ENCODE data around the gene CYP4A22. TPM values are rescaled to one million over a fixed set of nuclear protein-coding genes. Genes with fewer than 3 reads are reported as not detected.
"Not testable (repeated sequence)": the region's sequence is repeated elsewhere in the genome, so short reads cannot be mapped to it uniquely, and the experiment has no call there.

Gene CYP4A22
- polyA plus RNA-seq, 3 donors: 0.10 TPM; not detected in 2

DNA sequence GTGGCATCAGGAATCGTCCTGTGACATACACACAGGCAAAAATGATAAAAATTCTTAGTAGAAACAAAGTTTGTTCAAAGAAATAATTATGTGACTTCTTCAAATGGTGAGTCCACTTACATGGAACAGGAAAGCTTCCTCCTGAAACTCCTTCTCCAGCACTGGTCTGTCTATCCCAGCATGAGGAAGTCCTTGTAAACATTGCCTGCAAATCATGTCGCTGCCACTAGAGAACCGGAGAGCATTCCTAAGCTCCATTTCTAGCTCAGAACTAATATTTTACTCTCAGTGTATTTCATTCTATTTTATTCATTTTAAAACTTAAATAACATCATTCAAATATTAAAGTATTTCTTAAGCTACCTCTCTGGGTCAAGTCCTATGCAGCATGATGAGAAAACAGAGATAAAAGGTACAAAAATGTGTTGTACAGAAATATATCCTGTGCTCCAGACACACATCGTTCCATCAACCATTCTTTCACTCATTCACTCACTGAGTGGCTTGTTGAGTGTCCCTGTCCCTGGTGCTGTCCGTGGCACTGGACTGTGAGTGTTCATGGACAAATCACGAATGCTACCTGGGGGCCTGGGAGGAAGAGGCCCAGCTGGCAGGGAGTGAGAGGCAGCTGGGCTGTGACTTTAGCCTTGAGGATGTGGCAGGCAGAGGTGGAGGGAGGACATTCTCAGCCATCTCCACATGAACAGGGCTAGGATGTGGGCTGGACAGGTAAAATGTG lies 10.0 kb downstream of the CYP4A22 start:
- 40 to 55% (median 49%) methylated on average over 6 of the region's 6 CpGs for WGBS, 3 donors
- H3K27ac ChIP-seq (ENCODE audit: low read depth, low read length): no peak overlapping the region

DNA sequence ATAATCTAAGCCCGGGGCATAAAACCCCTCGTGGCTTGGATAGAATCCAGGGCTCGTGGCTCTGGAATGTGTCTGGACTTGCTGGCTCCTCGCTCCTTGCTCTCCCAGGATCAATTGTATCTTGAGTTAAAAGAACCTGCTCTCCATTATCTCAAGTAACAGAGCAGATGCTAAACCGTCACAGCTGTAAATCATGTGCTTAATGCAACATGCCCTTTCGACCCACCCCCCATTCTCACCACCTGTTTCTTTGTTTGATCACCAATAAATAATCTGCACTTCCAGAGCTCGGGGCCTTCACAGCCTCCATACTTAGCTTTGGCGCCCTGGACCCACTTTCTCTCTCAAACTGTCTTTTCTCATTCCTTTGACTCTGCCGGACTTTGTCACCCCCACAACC lies 11.9 kb downstream of the CYP4A22 start:
- not testable (repeated sequence) for H3K27ac ChIP-seq (ENCODE audit: low read depth, low read length)
- 29 to 46% (median 41%) methylated on average over 8 to 9 of the region's 9 CpGs for WGBS, 3 donors

DNA sequence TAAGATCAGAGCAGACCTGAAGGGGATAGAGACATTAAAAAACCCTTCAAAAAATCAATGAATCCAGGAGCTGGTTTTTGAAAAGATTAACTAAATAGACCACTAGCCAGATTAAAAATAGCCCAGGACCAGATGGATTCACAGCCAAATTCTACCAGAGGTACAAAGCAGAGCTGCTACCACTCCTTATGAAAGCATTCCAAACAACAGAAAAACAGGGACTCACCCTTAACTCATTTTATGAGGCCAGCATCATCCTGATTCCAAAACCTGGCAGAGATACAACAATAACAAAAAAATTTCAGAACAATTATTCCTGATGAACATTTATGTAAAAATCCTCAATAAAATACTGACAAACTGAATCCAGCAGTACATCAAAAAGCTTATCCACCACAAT lies 19.2 kb downstream of the CYP4A22 start:
- not testable (repeated sequence) for H3K27ac ChIP-seq (ENCODE audit: low read depth, low read length)

DNA sequence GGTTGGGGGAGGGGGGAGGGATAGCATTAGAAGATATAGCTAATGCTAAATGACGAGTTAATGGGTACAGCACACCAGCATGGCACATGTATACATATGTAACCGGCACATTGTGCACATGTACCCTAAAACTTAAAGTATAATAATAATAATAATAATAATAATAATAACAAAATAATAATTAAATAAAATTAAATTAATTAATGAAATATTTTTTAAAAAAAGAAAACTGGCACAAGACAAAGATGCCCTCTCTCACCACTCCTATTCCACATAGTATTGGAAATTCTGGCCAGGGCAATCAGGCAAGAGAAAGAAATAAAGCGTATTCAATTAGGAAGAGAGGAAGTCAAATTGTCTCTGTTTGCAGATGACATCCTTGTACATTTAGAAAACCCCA lies 20.7 kb downstream of the CYP4A22 start:
- not testable (repeated sequence) for H3K27ac ChIP-seq (ENCODE audit: low read depth, low read length)
- 87 to 92% (median 90%) methylated on average over 3 of the region's 3 CpGs for WGBS, 3 donors

DNA sequence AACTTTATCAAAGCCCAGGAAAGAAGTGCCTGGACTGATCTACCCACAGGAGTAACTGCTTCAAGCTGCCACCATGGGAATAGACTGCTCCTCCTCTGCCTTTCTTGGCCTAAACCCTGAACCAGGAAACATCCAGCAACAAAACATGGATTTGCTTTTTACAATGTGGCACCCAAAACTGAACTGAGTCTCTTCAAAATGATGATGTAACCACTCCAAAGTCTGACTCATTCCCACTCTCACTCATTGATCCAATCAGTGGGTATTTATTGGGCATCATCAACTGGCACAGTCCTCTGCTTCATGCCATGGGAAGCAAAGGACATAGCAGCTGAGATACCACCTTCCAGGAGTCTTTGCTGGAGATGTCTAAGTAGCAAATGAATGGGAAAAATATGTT lies 23.5 kb downstream of the CYP4A22 start:
- H3K27ac ChIP-seq (ENCODE audit: low read depth, low read length): no peak overlapping the region

DNA sequence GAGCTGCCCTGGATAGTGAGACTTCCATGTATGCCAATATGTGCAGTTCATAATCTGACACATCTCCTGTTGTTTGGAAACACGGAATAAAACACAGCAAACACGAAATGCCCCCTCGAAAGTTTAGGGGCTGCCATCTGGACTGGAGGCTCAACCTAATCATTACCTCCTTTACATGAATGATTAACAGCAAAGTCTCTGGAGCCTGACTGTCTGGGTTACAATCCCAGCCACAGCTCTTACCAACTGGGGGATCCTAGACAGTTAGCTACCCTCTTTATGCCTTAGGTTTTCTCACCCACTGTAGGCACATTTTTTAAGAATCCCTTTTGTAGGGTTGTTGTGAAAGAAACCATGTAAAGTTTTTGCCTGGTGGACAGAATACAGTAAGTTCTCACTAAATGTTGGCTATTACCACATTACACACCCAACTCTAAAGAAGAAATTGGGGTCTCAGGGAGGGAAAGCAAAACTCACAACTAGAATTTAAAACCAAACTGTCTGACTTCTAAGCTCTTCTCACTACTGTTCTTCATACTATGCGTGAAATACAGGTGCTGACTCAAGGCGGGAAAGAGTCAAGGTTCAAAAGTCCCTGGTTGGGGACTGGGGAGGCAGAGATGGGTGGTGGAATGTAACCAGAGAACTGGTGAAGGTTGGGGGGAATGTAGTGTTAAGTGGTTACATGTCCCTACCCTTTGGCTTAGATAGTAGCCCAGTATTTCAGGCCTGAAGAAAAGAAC lies 24.2 kb downstream of the CYP4A22 start:
- WGBS, 3 donors: 51 to 77% (median 75%) methylated on average over 5 of the region's 5 CpGs

DNA sequence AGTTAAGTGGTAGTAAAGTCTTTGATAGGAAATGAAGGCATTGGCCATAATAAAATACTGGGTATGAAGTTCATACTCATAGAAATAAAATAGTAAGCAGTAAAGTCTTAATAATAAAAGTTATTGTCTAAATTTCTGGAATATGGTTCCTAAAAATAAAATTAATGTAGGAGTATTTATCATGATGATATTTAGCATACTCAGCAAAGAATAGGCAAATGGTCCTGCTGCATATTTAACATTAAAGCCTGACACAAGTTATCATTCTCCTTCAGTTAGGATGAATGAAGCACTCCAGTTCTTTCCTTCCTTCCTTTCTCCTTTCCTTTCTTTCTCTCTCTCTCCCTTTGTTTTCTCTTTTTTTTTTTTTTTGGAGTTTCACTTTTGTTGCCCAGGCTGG lies 27.3 kb downstream of the CYP4A22 start:
- H3K27ac ChIP-seq (ENCODE audit: low read depth, low read length): no peak overlapping the region

More for the DNA sequence above, 24.2 kb downstream of the CYP4A22 start:
- H3K27ac ChIP-seq (ENCODE audit: low read depth, low read length): no peak overlapping the region

DNA sequence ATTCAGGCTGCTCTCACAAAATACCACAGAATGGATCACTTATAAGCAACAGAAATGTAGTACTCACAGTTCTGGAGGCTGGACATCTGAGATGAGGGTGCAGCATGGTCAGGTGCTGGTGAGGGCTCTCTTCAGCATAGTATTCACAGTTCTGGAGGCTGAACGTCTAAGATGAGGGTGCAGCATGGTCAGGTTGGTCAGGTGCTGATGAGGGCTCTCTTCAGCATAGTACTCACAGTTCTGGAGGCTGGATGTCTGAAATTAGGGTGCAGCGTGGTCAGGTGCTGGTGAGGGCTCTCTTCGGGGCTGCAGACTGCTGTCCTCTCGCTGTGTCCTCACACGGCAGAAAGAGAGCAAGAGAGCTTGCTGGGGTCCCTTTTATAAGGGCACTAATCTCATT lies 35.5 kb downstream of the CYP4A22 start:
- no peak overlapping the region for H3K27ac ChIP-seq (ENCODE audit: low read depth, low read length)
- 86 to 92% (median 88%) methylated on average over 5 of the region's 5 CpGs for WGBS, 3 donors

DNA sequence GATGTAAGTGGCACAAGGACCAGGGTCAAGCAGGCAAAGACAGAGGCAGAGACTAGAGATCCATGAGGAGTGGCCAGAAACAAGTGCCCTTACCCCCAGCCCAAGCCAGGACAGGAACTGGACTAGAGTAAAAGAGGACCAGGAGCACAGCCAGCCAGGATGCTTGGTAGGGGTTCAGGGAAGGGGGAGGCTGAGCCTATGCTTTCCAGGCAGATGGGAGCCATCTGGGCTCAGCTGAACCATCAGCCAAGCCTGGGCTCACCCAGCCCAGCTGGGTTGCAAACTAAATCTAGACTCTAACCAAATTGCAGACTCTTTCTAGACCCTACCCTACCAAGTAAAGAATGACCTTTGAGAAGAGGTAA lies 37.4 kb downstream of the CYP4A22 start:
- no peak overlapping the region for H3K27ac ChIP-seq (ENCODE audit: low read depth, low read length)

DNA sequence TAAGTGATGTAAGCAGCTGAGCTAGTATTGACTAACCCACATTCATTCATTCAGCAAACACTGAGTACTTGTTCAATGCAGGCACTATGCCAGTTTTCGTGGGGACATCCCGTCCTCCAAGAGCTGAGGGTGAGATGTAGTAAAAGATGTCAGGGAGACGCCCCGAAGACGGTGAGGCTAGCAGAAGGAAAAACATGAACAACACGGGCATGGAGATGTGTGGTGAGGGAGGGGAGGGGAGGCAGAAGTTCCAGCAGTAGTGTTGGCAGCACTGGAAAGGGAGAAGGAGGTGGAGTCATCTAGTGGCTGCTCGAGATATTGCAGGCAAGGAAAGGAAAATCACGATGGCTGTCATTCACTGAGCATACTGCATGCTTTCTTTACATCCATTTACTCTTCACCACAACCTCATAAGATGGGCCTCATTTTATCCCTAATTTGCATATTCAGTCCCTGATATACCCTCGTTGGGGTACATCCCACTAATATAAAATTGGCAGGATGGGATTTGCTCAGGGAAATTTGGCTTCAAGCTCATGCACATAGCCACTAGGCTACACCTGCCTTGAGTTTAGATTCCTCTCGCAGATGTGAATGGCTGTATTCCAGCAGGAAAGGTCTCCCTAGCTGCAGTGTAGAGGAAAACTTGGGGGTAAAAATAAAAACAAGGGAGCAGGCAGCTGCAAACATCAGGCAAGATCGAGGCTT lies 38.1 kb downstream of the CYP4A22 start:
- WGBS, 3 donors: 15 to 17% (median 15%) methylated on average over 11 of the region's 11 CpGs

DNA sequence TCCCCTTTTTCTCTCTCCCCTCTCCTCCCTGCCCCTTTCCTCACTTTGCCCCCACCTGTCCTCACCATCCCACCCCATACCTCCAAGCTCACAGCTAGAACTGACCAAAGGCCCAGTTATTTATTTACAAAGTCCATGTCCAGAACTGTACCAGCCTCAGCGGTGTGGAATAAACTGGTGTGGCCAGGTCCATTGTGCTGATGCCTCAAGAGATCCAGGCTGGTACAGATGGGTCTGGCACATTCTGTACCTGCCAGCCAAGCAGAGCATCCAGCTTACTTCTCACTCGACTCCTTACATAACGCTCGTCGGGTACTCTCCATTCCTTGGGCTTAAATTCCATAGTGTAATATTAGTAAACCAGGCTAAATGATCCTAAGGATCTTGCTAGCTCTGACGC lies 40.8 kb downstream of the CYP4A22 start:
- 71 to 86% (median 72%) methylated on average over 6 of the region's 6 CpGs for WGBS, 3 donors
- H3K27ac ChIP-seq (ENCODE audit: low read depth, low read length): no peak overlapping the region

More for the DNA sequence above, 38.1 kb downstream of the CYP4A22 start:
- H3K27ac ChIP-seq (ENCODE audit: low read depth, low read length): no peak overlapping the region

DNA sequence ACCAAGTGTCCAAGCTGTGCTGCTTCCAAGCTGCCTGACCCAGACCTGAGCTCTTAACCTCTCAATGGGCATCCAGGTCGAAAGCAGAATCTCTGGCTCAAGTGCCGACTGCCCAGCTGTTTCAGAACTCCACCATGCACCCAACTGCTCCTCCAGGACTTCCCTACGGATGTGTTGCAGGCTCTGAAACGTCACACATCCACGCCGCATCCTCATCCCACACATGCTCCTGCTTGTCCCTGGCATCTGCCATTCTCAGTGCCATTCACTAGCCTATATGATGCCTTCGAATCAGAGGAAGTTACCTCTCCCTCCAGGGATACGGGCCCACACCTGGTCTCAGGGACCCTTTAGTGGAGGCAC lies 41.4 kb downstream of the CYP4A22 start:
- no peak overlapping the region for H3K27ac ChIP-seq (ENCODE audit: low read depth, low read length)
- 60 to 73% (median 67%) methylated on average over 8 of the region's 8 CpGs for WGBS, 3 donors

DNA sequence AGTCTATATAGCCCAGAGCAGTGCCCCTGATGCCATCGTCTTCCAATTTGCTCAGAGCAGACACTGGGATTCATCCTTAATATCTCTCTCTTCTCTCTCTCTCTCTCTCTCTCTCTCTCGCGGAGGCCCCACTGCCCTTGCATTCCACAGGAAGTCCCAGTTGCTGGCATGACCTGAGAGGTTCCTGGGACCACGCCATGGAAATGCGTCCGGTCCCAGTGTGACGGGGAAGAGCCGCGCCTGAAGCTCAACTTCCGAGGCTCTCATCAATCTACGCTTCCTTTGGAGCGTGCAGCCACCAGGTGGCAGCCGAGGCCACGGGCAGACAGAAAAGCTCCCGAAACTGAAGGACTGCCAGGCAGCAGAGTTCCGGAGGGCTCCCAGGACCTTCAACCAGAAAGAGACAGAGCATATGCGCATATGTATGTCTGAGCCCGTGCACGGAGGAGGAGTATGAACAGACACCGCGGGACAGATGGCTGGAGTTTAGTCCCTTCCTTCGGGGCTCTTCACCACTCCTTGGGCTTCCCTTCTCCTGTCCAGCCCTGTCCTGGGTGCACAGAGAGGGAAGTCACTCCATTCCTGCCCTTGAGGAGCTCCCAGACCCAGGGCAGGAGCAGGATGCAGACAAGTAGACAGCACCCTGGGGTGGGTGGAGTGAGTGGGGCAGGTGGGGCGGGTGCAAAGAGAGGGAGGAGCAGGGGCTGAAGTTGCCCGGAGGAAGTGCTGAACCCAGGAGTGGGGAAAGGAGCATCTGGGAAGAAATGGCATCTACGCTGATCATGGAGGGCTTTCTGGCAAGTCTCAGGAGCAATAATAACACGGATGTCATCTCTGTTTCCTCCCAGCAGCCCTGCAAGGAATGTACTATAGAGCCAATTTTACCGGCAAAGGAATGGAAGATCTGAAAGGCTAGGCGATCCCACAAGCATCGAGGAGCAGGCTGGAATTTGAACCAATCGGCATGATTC lies 42.1 kb downstream of the CYP4A22 start:
- WGBS, 3 donors: 6 to 7% (median 6%) methylated on average over 28 to 30 of the region's 30 CpGs
- H3K27ac ChIP-seq (ENCODE audit: low read depth, low read length): no peak overlapping the region

DNA sequence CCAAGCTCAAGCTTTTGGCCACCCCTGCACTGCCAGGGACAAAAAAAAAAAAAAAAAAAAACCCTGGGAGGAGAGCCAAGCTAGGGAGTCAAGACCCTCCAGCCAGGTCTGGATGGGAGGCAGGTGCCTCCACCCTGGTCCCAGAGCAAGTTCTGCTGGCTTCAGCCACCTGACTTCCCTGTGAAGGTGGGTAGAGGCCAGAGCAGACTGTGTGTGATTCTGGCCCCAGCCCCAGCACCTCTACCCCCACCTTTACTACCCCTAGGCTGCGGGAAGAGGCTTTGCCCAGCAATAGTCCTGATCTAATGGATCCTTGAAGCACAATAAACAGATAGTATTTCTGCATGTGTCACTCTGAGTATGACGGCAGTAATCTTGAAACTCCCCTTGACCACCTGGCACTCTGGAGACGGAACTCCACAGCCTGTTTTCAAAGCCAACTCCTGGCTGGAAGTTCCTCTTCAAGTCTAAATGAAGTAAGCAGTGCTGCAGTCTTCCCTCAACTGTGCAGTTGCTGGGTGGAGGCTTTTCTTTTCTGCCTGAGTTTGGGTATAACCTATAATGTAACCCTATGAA lies 42.8 kb downstream of the CYP4A22 start:
- H3K27ac ChIP-seq (ENCODE audit: low read depth, low read length): no peak overlapping the region
- WGBS, 3 donors: 43 to 65% (median 63%) methylated on average over 3 of the region's 3 CpGs

DNA sequence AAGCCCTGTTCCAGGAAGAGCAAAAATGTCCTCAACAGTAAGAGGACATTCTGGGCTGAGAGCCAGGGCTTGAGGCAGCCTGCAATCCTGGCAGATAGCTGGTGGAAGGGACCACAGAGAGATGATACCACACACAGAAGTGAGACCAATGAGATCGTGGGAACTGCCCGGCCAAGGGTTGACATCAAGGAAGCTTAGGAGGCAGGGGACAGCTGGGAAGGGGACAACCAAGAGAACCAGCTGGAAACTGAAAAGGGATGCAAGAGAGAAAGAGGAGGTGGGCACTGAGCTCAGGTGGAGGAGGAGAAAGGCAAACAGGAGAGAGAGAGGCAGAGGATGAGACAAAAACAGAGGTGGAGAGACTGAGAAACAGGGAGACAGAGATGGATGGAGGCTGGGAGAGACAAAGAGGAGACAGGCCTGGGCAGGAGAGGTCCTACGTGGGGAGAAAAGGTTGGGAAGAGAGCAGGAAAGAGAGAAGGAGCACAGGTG lies 43.4 kb downstream of the CYP4A22 start:
- no peak overlapping the region for H3K27ac ChIP-seq (ENCODE audit: low read depth, low read length)
- WGBS, 3 donors: 43 to 59% (median 57%) methylated on average over 3 of the region's 3 CpGs

DNA sequence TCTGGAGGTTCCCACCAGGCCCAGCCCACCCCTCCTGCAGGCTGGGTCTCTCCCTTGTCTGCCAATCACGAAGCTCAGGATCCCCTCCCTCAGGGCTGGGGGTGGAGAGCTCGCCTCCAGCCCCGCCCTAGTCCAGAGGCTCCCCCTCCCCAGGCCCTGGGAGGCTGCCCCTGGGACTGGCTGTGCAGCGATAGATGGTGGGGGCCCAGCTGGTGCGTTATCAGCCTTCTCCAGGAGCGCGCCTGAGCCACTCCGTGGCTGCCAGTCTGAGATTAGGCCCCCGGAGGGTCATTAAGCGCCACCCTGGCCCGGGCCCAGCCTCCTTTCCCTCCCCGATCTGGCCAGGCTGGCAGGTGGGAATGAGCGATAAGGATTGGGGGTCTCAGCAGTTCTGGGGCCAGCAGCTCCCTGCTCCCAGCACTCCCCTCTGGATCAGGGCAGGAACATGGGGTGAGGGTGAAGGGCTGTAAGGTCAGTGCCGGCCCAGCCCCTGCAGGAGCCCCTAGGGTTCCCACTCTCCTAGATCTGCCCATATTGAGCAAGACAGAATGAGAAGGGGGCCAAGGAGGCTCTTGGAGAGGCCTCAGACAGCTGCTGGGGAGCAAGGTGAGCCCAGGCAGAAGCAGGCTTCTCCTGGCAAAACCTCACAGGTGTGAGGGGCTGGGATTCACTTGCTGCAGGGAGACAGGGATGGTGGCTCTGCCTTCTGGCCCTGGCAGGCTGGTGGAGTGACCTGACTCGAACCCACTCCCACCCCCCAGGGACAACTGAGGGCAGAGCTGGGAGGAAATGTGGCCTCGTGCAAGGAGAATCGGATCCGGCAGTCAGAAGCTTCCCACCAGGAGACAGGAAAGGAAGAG lies 44.1 kb downstream of the CYP4A22 start:
- H3K27ac ChIP-seq (ENCODE audit: low read depth, low read length): no peak overlapping the region
- 43 to 54% (median 48%) methylated on average over 17 to 18 of the region's 18 CpGs for WGBS, 3 donors

DNA sequence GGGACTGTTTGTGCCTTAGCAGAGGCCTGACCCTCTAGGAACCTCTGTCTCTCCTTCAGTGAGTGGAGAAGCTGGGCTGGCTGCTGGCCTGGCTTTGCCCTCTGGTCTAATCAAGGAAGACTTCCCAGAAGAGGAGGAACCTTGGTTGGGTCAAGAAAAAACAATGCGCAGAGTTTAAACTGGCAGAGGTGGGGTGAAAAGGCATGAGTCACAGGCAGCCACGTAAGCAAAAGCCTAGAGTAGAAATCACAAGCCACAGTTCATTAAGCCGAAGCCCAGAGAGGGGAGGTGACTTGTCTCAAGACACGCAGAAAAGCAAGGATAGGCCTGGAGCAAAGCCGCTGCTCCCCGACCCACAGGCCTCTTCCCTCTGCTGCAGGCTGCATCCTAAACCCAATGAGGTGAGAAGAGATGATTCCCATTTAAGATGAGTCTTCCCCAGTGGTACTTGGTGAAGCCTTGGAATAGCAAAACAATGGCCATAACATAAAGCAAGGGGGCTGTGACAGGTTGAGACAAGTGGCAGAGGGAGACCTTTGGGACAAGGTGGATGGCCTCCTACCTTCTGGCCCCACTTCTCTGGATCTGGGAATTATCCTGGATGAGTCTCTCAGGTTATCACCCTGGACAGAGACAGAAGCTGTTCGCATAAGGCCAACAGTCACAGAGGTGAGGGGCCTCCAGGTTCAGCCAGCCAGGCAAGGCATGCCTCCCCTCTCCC lies 44.9 kb downstream of the CYP4A22 start:
- 74 to 87% (median 75%) methylated on average over 7 of the region's 7 CpGs for WGBS, 3 donors
- no peak overlapping the region for H3K27ac ChIP-seq (ENCODE audit: low read depth, low read length)

Data from adipose tissue (tissue), 3 donors.